Spleen (tissue), 7 donors: ENCODE results near the gene CREB3L2.

Experiments
- POLR2A ChIP-seq, 3 donors: fragments of 450-650 bp; IDR thresholded peaks; one replicate each; pipeline ENCODE4 v1.5.1; 2017; ENCODE audit warnings: antibody characterized with exemption in 3 of 3, mild to moderate bottlenecking in 1 of 3
- TF ChIP-seq, protein P1 (sequence below), 11 experiments: fragments of 200-600 bp in 7 of 11; fragments of 450-650 bp in 4 of 11; sonication (generic) in 4 of 11; IDR thresholded peaks in 8 of 11; conservative IDR thresholded peaks in 3 of 11; 1 replicate in 7 of 11; 2 replicates in 4 of 11; pipeline versions ENCODE4 v1.4.0 to v1.8.0; 2016 to 2021; ENCODE audit warnings: antibody characterized with exemption in 11 of 11, inconsistent platforms in 4 of 11, mild to moderate bottlenecking in 1 of 11
- donor health status: DM: no; HTN: no; CAD: no; lungs with moderate emphysema.
- donor health status: DM: no; HTN: no; CAD: no.
- donor health status: DM: no; HTN: no; CAD: no.

DNA sequence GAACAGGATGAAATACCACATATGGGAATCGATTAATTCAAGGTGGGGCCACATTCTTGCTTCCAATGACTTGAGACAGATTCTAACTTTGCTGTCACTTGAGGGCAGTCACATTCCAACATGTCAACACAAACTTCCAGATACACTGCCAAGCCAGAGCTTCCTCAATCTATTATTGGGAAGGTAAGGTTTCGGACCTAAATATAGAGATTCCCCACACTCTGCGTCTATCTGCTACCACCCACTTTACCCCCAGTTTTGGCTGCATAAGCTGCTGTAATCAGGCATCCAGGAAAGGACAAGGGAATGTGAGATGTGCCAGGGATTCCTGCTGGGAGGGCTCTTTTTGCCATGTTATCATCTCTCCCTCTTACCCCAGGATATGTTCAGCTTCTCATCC is 134.6 kb downstream of the CREB3L2 start:
- no peak for TF ChIP-seq POLR2A (IDR thresholded peaks at IDR 0.05)
- TF ChIP-seq, protein P1, sequence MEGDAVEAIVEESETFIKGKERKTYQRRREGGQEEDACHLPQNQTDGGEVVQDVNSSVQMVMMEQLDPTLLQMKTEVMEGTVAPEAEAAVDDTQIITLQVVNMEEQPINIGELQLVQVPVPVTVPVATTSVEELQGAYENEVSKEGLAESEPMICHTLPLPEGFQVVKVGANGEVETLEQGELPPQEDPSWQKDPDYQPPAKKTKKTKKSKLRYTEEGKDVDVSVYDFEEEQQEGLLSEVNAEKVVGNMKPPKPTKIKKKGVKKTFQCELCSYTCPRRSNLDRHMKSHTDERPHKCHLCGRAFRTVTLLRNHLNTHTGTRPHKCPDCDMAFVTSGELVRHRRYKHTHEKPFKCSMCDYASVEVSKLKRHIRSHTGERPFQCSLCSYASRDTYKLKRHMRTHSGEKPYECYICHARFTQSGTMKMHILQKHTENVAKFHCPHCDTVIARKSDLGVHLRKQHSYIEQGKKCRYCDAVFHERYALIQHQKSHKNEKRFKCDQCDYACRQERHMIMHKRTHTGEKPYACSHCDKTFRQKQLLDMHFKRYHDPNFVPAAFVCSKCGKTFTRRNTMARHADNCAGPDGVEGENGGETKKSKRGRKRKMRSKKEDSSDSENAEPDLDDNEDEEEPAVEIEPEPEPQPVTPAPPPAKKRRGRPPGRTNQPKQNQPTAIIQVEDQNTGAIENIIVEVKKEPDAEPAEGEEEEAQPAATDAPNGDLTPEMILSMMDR (IDR thresholded peaks at IDR 0.05 in 8 of 11, conservative IDR thresholded peaks at IDR 0.05 in 3 of 11), result no peak
